Activated naive CD8-positive, alpha-beta T cell (primary cell): ENCODE data around the gene UBE3D.
"Not testable (repeated sequence)": the region's sequence is repeated elsewhere in the genome, so short reads cannot be mapped to it uniquely, and the experiment has no call there.

Source experiments
- H3K27ac Mint-ChIP-seq: one replicate; pipeline ENCODE4 v1.8.0; 2021; ENCODE audit warnings: mixed read lengths
- H3K27me3 Mint-ChIP-seq: one replicate; pipeline ENCODE4 v1.8.0; 2021; ENCODE audit warnings: mixed read lengths
- H3K36me3 Mint-ChIP-seq: one replicate; pipeline ENCODE4 v1.8.0; 2021; ENCODE audit warnings: mixed read lengths
- H3K4me1 Mint-ChIP-seq: one replicate; pipeline ENCODE4 v1.8.0; 2021; ENCODE audit warnings: low read depth, mixed read lengths
- H3K4me3 Mint-ChIP-seq: one replicate; pipeline ENCODE4 v1.8.0; 2021; ENCODE audit warnings: mild to moderate bottlenecking, mixed read lengths
- H3K9me3 Mint-ChIP-seq: one replicate; pipeline ENCODE4 v1.8.0; 2021; ENCODE audit warnings: low read depth, mixed read lengths

Gene UBE3D

GRCh38 chr6:82893889-82894652, 171.6 kb downstream of the UBE3D start:
- Mint-ChIP-seq H3K36me3 (peaks cover 20% of the 10 kb centered on the region), H3K27me3 (no peaks in the 10 kb centered on the region), H3K27ac (no peak overlapping the region)

GRCh38 chr6:82891503-82891902, 174.1 kb downstream of the UBE3D start:
- not testable (repeated sequence) for H3K9me3 Mint-ChIP-seq, H3K27ac Mint-ChIP-seq, H3K4me1 Mint-ChIP-seq, H3K4me3 Mint-ChIP-seq, H3K27me3 Mint-ChIP-seq
- H3K36me3 Mint-ChIP-seq, result peaks cover 16% of the 10 kb centered on the region

More at GRCh38 chr6:82893889-82894652, 171.6 kb downstream of the UBE3D start:
- Mint-ChIP-seq H3K9me3 (peaks cover 4% of the 10 kb centered on the region), H3K4me1 (no peaks in the 10 kb centered on the region), H3K4me3 (no peak overlapping the region)

GRCh38 chr6:82891076-82891475, 174.6 kb downstream of the UBE3D start:
- Mint-ChIP-seq H3K27me3 (no peaks in the 10 kb centered on the region), H3K36me3 (peaks cover 14% of the 10 kb centered on the region)

DNA sequence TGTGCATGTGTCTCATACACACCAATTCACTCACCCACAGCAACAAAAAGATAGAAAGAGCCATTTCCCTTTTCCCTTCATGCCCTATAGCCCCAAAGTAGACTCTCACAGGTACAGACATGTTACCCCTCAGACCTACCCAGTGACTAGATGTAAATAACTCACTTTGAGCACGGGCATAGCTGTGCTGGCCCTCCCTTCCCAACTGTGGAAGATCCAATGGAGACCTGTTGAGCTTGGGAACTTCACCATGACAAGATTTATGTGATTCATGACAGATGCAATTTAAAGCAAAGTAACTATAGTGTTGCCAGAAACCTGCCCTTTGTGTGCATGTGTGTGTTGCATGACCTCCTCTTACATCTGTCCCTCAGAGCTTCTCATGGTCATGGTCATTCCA, 175.4 kb downstream of the UBE3D start:
- Mint-ChIP-seq H3K36me3 (peaks cover 14% of the 10 kb centered on the region), H3K27me3 (no peaks in the 10 kb centered on the region), H3K9me3 (no peaks in the 10 kb centered on the region), H3K27ac (no peak overlapping the region), H3K4me3 (no peak overlapping the region), H3K4me1 (no peaks in the 10 kb centered on the region)

More at GRCh38 chr6:82891076-82891475, 174.6 kb downstream of the UBE3D start:
- H3K9me3 Mint-ChIP-seq, result no peaks in the 10 kb centered on the region
- no peaks in the 10 kb centered on the region for H3K4me1 Mint-ChIP-seq
- no peak overlapping the region for H3K4me3 Mint-ChIP-seq
- H3K27ac Mint-ChIP-seq, result no peak overlapping the region

DNA sequence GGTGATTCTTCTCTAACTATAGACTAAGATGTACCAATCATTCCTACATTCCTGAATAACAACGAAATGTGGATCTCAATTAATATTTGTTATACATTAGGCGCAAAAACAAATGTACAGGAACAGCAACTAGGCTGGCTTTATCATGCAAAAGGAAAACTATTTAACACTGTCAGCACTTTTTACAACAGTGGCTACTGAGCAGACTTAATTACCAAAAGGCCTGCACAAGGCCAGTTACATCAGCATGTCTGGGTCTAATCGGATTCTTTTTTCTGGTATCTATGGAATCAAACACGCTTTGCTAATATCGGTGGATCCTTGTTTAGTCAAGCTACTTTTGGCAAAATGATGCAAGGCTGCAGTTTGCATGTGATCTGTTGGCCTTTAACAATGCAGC, 176.5 kb downstream of the UBE3D start:
- no peak overlapping the region for H3K4me3 Mint-ChIP-seq
- no peaks in the 10 kb centered on the region for H3K4me1 Mint-ChIP-seq
- H3K9me3 Mint-ChIP-seq, result no peaks in the 10 kb centered on the region
- H3K27ac Mint-ChIP-seq, result no peak overlapping the region
- H3K27me3 Mint-ChIP-seq, result no peaks in the 10 kb centered on the region
- H3K36me3 Mint-ChIP-seq, result peaks cover 12% of the 10 kb centered on the region

DNA sequence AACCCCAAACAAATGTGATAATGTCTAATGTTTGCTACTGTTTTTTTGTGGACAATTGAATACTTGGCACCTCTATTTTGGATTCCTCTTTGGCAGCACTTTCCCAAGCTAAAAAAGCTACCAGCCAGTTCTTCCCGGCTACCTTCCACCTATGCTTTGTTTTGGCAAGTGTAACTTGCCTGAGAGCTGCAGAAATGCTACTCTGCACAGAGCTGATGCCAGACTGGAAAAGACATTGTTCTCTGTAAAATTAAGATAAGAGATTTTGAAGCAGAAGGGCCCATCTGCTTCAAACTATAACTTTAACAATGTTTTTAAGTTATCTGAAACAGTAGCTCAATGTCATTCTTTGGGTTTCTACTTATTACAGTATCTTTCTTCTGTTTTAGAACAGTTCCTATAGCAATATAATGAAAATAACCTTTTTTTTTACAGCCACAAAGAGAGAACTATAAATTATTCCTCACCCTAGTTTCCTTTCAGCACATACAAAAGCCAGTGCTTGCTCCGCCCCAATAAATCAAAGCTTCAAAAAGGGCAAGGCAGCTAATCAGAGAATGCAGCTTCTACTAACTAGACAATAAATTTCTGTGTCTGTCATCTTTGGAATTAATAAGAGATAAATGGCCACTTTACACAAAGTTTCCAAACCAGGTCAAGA, 183.1 kb downstream of the UBE3D start:
- Mint-ChIP-seq H3K27me3 (peaks cover 2% of the 10 kb centered on the region), H3K4me1 (no peaks in the 10 kb centered on the region), H3K4me3 (no peak overlapping the region), H3K27ac (no peak overlapping the region), H3K9me3 (no peaks in the 10 kb centered on the region), H3K36me3 (no peaks in the 10 kb centered on the region)

DNA sequence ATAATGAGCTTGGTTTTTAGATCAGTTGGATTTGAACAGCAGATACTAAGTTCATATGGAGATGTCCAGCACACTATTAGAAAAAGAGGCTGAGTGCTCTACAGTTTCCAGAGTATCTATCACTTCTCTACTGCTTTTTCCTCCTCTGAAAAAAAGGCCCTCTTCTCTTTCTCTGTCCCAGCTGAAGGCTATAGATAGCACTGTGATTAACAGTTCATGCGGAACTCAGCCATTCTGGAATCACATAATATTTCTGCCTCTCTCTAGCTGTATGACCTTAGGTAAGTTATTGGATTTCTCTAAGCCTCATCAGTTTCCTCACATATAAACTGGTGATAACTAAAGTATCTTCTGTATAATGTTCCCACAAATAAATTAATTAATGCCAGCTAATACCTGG, 184.1 kb downstream of the UBE3D start:
- H3K4me1 Mint-ChIP-seq, result no peaks in the 10 kb centered on the region
- H3K4me3 Mint-ChIP-seq, result no peak overlapping the region
- H3K27me3 Mint-ChIP-seq, result peaks cover 2% of the 10 kb centered on the region
- H3K36me3 Mint-ChIP-seq, result no peaks in the 10 kb centered on the region
- H3K27ac Mint-ChIP-seq, result no peak overlapping the region
- H3K9me3 Mint-ChIP-seq, result no peaks in the 10 kb centered on the region

DNA sequence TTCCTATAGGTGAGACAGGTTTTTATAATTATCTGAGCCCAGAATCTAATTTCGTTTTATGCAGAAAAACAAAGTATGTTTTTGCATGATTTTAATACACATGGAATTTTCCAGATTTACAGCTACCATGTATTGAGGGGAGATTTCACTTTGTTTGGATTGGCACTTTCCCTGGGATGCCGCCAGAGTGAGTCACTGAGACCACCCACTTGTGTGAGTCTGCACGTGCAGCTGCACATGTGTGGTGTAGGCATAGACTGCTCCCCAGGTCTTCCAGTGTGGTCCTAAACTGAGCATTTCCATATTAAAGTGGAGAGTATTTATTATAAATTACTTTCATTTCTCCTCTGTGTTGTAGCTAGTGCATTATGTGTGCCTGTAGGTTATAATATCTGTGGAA, 186.8 kb downstream of the UBE3D start:
- Mint-ChIP-seq H3K4me3 (no peak overlapping the region), H3K36me3 (peaks cover 2% of the 10 kb centered on the region), H3K9me3 (no peaks in the 10 kb centered on the region), H3K4me1 (no peaks in the 10 kb centered on the region), H3K27me3 (peaks cover 2% of the 10 kb centered on the region), H3K27ac (no peak overlapping the region)

- Mint-ChIP-seq H3K36me3 (peaks cover 2% of the 10 kb centered on the region), H3K27ac (no peak overlapping the region), H3K4me1 (no peaks in the 10 kb centered on the region), H3K27me3 (peaks cover 2% of the 10 kb centered on the region), H3K4me3 (no peak overlapping the region), H3K9me3 (no peaks in the 10 kb centered on the region)
Measured at GRCh38 chr6:82877213-82878195, 188.1 kb downstream of the UBE3D start.

DNA sequence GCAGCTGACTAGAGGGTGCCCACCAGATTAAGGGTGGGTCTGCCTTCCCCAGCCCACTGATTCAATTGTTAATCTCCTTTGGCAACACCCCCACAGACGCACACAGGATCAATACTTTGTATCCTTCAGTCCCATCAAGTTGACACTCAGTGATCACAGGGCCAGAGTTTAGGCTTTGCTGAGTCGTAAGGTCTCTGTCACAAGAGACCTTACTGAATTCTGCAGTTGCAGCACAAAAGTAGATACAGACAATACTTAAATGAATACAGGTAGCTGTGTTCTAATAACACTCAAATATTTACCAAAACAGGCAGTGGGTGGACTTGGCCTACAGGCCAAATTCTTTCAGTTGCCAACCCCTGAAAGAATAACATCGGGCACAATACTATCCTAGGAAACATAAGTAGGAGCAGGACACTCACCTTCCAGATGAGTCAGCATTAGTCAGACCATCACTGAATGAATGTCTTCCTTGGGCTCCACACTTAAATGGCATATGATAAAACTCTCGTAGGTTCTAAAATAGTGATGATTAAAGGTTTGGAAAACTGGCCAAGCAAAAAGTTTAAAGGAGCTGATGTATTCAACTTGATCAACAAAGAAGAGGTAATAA, 190.0 kb downstream of the UBE3D start:
- Mint-ChIP-seq H3K27ac (no peak overlapping the region), H3K4me1 (no peaks in the 10 kb centered on the region), H3K9me3 (no peaks in the 10 kb centered on the region), H3K36me3 (peaks cover 2% of the 10 kb centered on the region), H3K4me3 (no peak overlapping the region), H3K27me3 (peaks cover 2% of the 10 kb centered on the region)

- H3K27ac Mint-ChIP-seq, result no peak overlapping the region
- no peak overlapping the region for H3K4me3 Mint-ChIP-seq
- peaks cover 2% of the 10 kb centered on the region for H3K36me3 Mint-ChIP-seq
- no peaks in the 10 kb centered on the region for H3K27me3 Mint-ChIP-seq
- H3K4me1 Mint-ChIP-seq, result no peaks in the 10 kb centered on the region
- H3K9me3 Mint-ChIP-seq, result no peaks in the 10 kb centered on the region
Measured at GRCh38 chr6:82874867-82875266, 190.8 kb downstream of the UBE3D start.

GRCh38 chr6:82872185-82872584, 193.5 kb downstream of the UBE3D start:
- H3K4me1 Mint-ChIP-seq, result no peaks in the 10 kb centered on the region
- H3K27me3 Mint-ChIP-seq, result no peaks in the 10 kb centered on the region
- H3K27ac Mint-ChIP-seq, result no peak overlapping the region

DNA sequence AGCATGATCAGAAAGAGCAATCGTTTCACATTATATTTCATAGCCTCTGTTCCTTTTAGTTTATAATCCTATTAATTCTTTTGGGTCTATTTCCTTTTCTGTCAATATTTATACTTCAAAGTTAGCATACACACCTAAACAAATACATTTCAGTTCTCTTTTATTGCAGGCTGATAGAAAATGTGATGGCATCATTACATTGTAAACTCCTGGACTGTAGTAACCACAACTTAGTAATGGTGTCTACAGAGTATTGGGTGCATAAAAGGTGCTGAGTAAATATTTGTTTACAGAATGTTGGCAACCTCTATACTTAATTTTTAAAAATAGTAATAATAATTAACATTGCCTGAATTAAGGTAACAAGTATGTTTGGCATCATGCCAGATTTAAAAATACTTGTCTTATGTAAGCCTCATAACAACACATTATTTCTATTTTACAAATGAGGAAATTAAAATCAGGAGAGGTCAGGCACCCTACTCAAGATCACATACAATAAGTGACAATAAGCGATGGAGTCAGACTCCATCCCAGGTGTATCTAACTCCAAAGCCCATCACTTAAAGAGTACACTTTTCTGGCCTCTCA, 195.0 kb downstream of the UBE3D start:
- Mint-ChIP-seq H3K36me3 (peaks cover 2% of the 10 kb centered on the region), H3K9me3 (no peaks in the 10 kb centered on the region), H3K4me1 (no peaks in the 10 kb centered on the region)

More at GRCh38 chr6:82872185-82872584, 193.5 kb downstream of the UBE3D start:
- H3K4me3 Mint-ChIP-seq, result no peak overlapping the region
- peaks cover 2% of the 10 kb centered on the region for H3K36me3 Mint-ChIP-seq
- no peaks in the 10 kb centered on the region for H3K9me3 Mint-ChIP-seq

DNA sequence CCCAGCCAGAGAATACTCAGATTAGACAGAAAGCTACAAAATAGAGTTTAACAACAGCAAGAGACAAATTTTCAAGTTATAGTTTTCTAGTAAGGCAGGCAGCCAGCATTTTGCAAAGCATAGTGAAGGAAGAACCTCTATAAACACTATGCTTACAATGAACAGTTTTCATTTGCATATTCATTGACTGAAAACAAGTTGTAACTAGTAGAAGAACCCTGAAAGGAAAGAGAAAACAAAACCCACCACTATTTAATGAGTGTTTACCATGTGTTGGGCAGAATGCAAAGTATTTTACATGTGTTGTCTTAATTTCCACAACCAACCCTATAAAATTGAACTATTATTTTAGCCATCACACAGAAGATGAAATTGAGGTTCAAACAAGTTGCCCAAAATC, 196.1 kb downstream of the UBE3D start:
- no peaks in the 10 kb centered on the region for H3K27me3 Mint-ChIP-seq

More for the DNA sequence above, 195.0 kb downstream of the UBE3D start:
- Mint-ChIP-seq H3K27me3 (no peaks in the 10 kb centered on the region), H3K4me3 (no peak overlapping the region), H3K27ac (no peak overlapping the region)

More for the DNA sequence above, 196.1 kb downstream of the UBE3D start:
- Mint-ChIP-seq H3K4me1 (no peaks in the 10 kb centered on the region), H3K9me3 (peaks cover 2% of the 10 kb centered on the region), H3K36me3 (no peaks in the 10 kb centered on the region), H3K27ac (no peak overlapping the region), H3K4me3 (no peak overlapping the region)
